ENCODE data around the gene BICD1.

DNA sequence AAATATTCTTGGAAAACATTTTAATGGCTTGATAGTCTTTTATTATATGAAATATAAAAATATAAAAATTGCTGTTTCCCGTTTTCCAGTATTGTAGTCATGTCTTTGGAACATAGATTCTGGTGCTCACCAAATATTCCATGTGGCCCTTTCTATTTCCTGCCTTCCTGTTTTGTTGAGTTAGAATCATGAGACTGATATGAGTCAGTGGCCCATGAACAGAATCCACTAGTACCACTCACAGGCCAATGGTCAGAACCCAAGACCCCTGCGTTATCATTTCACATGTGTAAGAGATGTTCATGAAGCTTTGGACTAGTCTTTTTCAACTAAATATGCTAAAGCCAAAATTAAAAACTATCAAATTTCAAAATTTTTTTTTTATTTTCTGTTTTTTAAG lies 56.9 kb downstream of the BICD1 start:
- no peak for TF ChIP-seq RXRA (IDR thresholded peaks at IDR 0.05)
- TF ChIP-seq, protein P1, sequence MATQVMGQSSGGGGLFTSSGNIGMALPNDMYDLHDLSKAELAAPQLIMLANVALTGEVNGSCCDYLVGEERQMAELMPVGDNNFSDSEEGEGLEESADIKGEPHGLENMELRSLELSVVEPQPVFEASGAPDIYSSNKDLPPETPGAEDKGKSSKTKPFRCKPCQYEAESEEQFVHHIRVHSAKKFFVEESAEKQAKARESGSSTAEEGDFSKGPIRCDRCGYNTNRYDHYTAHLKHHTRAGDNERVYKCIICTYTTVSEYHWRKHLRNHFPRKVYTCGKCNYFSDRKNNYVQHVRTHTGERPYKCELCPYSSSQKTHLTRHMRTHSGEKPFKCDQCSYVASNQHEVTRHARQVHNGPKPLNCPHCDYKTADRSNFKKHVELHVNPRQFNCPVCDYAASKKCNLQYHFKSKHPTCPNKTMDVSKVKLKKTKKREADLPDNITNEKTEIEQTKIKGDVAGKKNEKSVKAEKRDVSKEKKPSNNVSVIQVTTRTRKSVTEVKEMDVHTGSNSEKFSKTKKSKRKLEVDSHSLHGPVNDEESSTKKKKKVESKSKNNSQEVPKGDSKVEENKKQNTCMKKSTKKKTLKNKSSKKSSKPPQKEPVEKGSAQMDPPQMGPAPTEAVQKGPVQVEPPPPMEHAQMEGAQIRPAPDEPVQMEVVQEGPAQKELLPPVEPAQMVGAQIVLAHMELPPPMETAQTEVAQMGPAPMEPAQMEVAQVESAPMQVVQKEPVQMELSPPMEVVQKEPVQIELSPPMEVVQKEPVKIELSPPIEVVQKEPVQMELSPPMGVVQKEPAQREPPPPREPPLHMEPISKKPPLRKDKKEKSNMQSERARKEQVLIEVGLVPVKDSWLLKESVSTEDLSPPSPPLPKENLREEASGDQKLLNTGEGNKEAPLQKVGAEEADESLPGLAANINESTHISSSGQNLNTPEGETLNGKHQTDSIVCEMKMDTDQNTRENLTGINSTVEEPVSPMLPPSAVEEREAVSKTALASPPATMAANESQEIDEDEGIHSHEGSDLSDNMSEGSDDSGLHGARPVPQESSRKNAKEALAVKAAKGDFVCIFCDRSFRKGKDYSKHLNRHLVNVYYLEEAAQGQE (IDR thresholded peaks at IDR 0.05), result no peak
- TF ChIP-seq, protein P2, sequence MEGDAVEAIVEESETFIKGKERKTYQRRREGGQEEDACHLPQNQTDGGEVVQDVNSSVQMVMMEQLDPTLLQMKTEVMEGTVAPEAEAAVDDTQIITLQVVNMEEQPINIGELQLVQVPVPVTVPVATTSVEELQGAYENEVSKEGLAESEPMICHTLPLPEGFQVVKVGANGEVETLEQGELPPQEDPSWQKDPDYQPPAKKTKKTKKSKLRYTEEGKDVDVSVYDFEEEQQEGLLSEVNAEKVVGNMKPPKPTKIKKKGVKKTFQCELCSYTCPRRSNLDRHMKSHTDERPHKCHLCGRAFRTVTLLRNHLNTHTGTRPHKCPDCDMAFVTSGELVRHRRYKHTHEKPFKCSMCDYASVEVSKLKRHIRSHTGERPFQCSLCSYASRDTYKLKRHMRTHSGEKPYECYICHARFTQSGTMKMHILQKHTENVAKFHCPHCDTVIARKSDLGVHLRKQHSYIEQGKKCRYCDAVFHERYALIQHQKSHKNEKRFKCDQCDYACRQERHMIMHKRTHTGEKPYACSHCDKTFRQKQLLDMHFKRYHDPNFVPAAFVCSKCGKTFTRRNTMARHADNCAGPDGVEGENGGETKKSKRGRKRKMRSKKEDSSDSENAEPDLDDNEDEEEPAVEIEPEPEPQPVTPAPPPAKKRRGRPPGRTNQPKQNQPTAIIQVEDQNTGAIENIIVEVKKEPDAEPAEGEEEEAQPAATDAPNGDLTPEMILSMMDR (IDR thresholded peaks at IDR 0.05; ENCODE audit: low read depth, low read length, missing input control), result no peak
- no peak for TF ChIP-seq TAF1 (conservative IDR thresholded peaks at IDR 0.05)
- TF ChIP-seq, protein P3, sequence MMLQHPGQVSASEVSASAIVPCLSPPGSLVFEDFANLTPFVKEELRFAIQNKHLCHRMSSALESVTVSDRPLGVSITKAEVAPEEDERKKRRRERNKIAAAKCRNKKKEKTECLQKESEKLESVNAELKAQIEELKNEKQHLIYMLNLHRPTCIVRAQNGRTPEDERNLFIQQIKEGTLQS (IDR thresholded peaks at IDR 0.05), result no peak
- no peak for TF ChIP-seq GABPA (IDR thresholded peaks at IDR 0.05 in 1 of 2, conservative IDR thresholded peaks at IDR 0.05 in 1 of 2)
- no peak for TF ChIP-seq YY1 (IDR thresholded peaks at IDR 0.05)
- TF ChIP-seq, protein P4, sequence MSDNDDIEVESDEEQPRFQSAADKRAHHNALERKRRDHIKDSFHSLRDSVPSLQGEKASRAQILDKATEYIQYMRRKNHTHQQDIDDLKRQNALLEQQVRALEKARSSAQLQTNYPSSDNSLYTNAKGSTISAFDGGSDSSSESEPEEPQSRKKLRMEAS (IDR thresholded peaks at IDR 0.05), result no peak
